K562 (cell line): ENCODE data around the gene MEX3D. TPM values are rescaled to one million over a fixed set of nuclear protein-coding genes. Genes with fewer than 3 reads are reported as not detected.
A peak's percentile ranks its signal among the peaks of the same experiment; 100 is the strongest.

Source experiments
- ATAC-seq: fragments of 200-7000 bp; cut with Tn5 transposase; 3 replicates; pipeline ENCODE4 v1.9.1; 2020; ENCODE audit warnings: moderate library complexity
- BruUV-seq: library from RNA; stranded (reverse); fragments of 400-500 nt; replicated peaks from 2 replicates; lab custom pipeline; 2021; lab: Mats Ljungman, UMichigan
- CTCF ChIA-PET: fragments of 300-600 bp; formaldehyde crosslinking; extraction: SDS; loops from one replicate; lab custom pipeline; 2021; ENCODE audit warnings: low intra/inter-chr PET ratio; lab: Yijun Ruan, JAX
- POLR2A ChIA-PET: fragments of 300-600, 350-650 bp; sonication (Branson Sonifier 250); formaldehyde crosslinking; extraction: SDS; loops from one replicate; lab custom pipeline; 2021; ENCODE audit warnings: antibody characterized with exemption, inconsistent platforms; lab: Yijun Ruan, JAX
- DNase-seq, 4 experiments: peaks; one replicate each; pipeline versions ENCODE4 v3.0.0 to v3.0.0-alpha.2; 2011 to 2018; ENCODE audit warnings: low spot score in 3 of 4, mixed read lengths in 3 of 4; ENCODE audit errors: extremely low read depth in 1 of 4
- FAIRE-seq: peaks from 2 replicates; lab custom pipeline; 2011; peaks lifted over from hg19 to GRCh38; lab: Jason Lieb, UNC
- H2AFZ ChIP-seq: 2 replicates; pipeline ENCODE4 v1.6.0; 2011; ENCODE audit warnings: low read depth, low read length, control low read depth, inconsistent platforms
- H3K27ac ChIP-seq: fragments of 200-600 bp; 3 replicates; pipeline ENCODE4 v1.8.0; 2011; ENCODE audit warnings: low read depth, mild to moderate bottlenecking, control low read depth, inconsistent platforms, low read length, moderate library complexity, mixed read lengths; ENCODE audit errors: extremely low read depth
- H3K27me3 ChIP-seq, 2 experiments: fragments of 300-600 bp in 1 of 2; 2 replicates in 1 of 2; 3 replicates in 1 of 2; pipeline versions ENCODE4 v1.6.0 to v1.8.0; 2011; ENCODE audit warnings: inconsistent platforms in 2 of 2, low read length in 2 of 2, mild to moderate bottlenecking in 1 of 2, mixed read lengths in 1 of 2, moderate library complexity in 1 of 2; ENCODE audit not compliant: control insufficient read depth in 2 of 2, insufficient read depth in 2 of 2
- H3K36me3 ChIP-seq: fragments of 300-600 bp; 3 replicates; pipeline ENCODE4 v1.8.0; 2011; ENCODE audit warnings: mild to moderate bottlenecking, low read length, inconsistent platforms; ENCODE audit not compliant: control insufficient read depth, insufficient read depth
- H3K4me1 ChIP-seq, 2 experiments: fragments of 200-600 bp in 1 of 2; replicated peaks in 1 of 2; 2 replicates in 1 of 2; 3 replicates in 1 of 2; pipeline versions ENCODE4 v1.5.1 to v1.8.0; 2011; ENCODE audit warnings: inconsistent platforms in 2 of 2, low read length in 2 of 2, mild to moderate bottlenecking in 1 of 2, mixed read lengths in 1 of 2, moderate library complexity in 1 of 2; ENCODE audit not compliant: control insufficient read depth in 2 of 2, insufficient read depth in 2 of 2
- H3K4me2 ChIP-seq: 2 replicates; pipeline ENCODE4 v1.6.1; 2011; ENCODE audit warnings: low read length, control low read depth, inconsistent platforms, mixed read lengths; ENCODE audit not compliant: insufficient read depth
- H3K4me3 ChIP-seq: fragments of 200-600 bp; sonication (generic), shearing (Covaris generic); 2 replicates; pipeline ENCODE4 v1.5.1; 2016; ENCODE audit warnings: control low read depth, inconsistent platforms
- H3K79me2 ChIP-seq: fragments of 200-600 bp; 3 replicates; pipeline ENCODE4 v1.8.0; 2011; ENCODE audit warnings: low read length, inconsistent platforms; ENCODE audit not compliant: control insufficient read depth, insufficient read depth
- H3K9ac ChIP-seq, 2 experiments: 2 replicates each; pipeline versions ENCODE4 v1.6.0 to v1.6.1; 2011; ENCODE audit warnings: low read depth in 2 of 2, low read length in 2 of 2, control low read depth in 1 of 2, inconsistent platforms in 1 of 2, mild to moderate bottlenecking in 1 of 2, mixed read lengths in 1 of 2; ENCODE audit not compliant: insufficient read depth in 1 of 2
- H3K9me1 ChIP-seq: one replicate; pipeline ENCODE4 v1.6.0; 2011; ENCODE audit warnings: inconsistent platforms, mild to moderate bottlenecking, low read length, moderate library complexity; ENCODE audit not compliant: control insufficient read depth, insufficient read depth
- H3K9me3 ChIP-seq: replicated peaks from 2 replicates; pipeline ENCODE4 v1.5.1; 2011; ENCODE audit warnings: low read depth, low read length, inconsistent platforms; ENCODE audit not compliant: control insufficient read depth, insufficient read depth
- H4K20me1 ChIP-seq: replicated peaks from 2 replicates; pipeline ENCODE4 v1.6.1; 2011; ENCODE audit warnings: low read length, inconsistent platforms, mixed read lengths; ENCODE audit not compliant: control insufficient read depth, insufficient read depth
- EZH2 ChIP-seq: IDR thresholded peaks from 2 replicates; pipeline ENCODE4 v1.6.1; 2012; ENCODE audit warnings: low read depth, mild to moderate bottlenecking, inconsistent platforms, low read length, borderline replicate concordance
- FOXP4 ChIP-seq: sonication (generic); formaldehyde crosslinking; IDR thresholded peaks from 2 replicates; pipeline ENCODE4 v1.8.0; 2022; ENCODE audit warnings: mild to moderate bottlenecking, missing genetic modification reagents, borderline replicate concordance
- NFATC3 ChIP-seq: fragments of 450-650 bp; IDR thresholded peaks from 2 replicates; pipeline ENCODE4 v1.6.1; 2017; ENCODE audit warnings: mild to moderate bottlenecking
- XRCC3 ChIP-seq: fragments of 450-650 bp; IDR thresholded peaks from 2 replicates; pipeline ENCODE4 v1.6.1; 2017; ENCODE audit warnings: mild to moderate bottlenecking, moderate library complexity
- ZBTB34 ChIP-seq: fragments of 250-450 bp; sonication (Bioruptor Pico); IDR thresholded peaks from 2 replicates; pipeline ENCODE4 v1.8.0; 2021; ENCODE audit warnings: mild to moderate bottlenecking, moderate library complexity
- ZNF143 ChIP-seq: sonication (generic); formaldehyde crosslinking; IDR thresholded peaks from 2 replicates; pipeline ENCODE4 v1.9.0; 2022; ENCODE audit warnings: mild to moderate bottlenecking, missing genetic modification reagents
- ZZZ3 ChIP-seq: fragments of 450-650 bp; IDR thresholded peaks from 2 replicates; pipeline ENCODE4 v1.6.1; 2016; ENCODE audit warnings: antibody characterized with exemption, mild to moderate bottlenecking, moderate library complexity
- WGBS: fragments of 100-300 bp; shearing (Covaris generic); methylation state at CpG from one replicate; pipeline ENCODE4 v1.1.6; 2016; ENCODE audit warnings: low coverage, mixed read lengths; ENCODE audit not compliant: insufficient coverage; ENCODE audit errors: missing lambda C conversion rate; 5-methylcytosine and 5-hydroxymethylcytosine counted together
- in situ Hi-C: fragments of 300-500 bp; cut with MboI; formaldehyde crosslinking; loops from 4 replicates; pipeline ENCODE4 v1.15.0; 2018; ENCODE audit warnings: inconsistent platforms, mixed read lengths
- intact Hi-C: fragments of 100-400 bp; cut with micrococcal nuclease; formaldehyde crosslinking; loops from 2 replicates; pipeline ENCODE4 v1.14.2; 2022
- polyA plus RNA-seq, 8 experiments: library from polyadenylated mRNA; depleted of rRNA in 4 of 8; stranded (reverse) in 5 of 8; unstranded in 3 of 8; fragments of >200 nt; fragmentation: Nextera tagmentation in 2 of 8; fragmentation: Illumina TruSeq in 1 of 8; extraction: Ambion mirVana in 2 of 8; extraction: Trizol in 1 of 8; gene quantifications; 2 replicates each; pipeline versions ENCODE4 v1.2.1 to v1.2.3, GENCODE V29; 2011 to 2014; ENCODE audit warnings: inconsistent platforms in 1 of 8, missing spikeins in 1 of 8
- total RNA-seq, 7 experiments: library from RNA; depleted of rRNA in 6 of 7; stranded (reverse); fragments of >200 nt in 6 of 7; fragmentation: Illumina TruSeq in 2 of 7; extraction: Trizol in 2 of 7; gene quantifications; 2 replicates each; pipeline versions ENCODE4 v1.2.1 to v1.2.3, GENCODE V29; 2011 to 2021; ENCODE audit warnings: low replicate concordance in 1 of 7
- TF ChIP-seq, protein P1 (sequence below): fragments of 450-650 bp; formaldehyde crosslinking; IDR thresholded peaks from 2 replicates; pipeline ENCODE4 v1.4.0; 2020; ENCODE audit warnings: mild to moderate bottlenecking, moderate library complexity
- TF ChIP-seq, protein P2 (sequence below): sonication (generic); formaldehyde crosslinking; IDR thresholded peaks from 2 replicates; pipeline ENCODE4 v1.8.0; 2022; ENCODE audit warnings: mild to moderate bottlenecking, missing genetic modification reagents

Gene MEX3D
- total and polyA plus RNA-seq, 9 of the 15 experiments (the other 6 are each of a cell fraction or from before 2014, with no cell fraction given): 1.7 to 39.3 (median 5.7) TPM

- TF ChIP-seq FOXP4 (no peak), ZBTB34 (no peak)
- TF ChIP-seq, protein P1, sequence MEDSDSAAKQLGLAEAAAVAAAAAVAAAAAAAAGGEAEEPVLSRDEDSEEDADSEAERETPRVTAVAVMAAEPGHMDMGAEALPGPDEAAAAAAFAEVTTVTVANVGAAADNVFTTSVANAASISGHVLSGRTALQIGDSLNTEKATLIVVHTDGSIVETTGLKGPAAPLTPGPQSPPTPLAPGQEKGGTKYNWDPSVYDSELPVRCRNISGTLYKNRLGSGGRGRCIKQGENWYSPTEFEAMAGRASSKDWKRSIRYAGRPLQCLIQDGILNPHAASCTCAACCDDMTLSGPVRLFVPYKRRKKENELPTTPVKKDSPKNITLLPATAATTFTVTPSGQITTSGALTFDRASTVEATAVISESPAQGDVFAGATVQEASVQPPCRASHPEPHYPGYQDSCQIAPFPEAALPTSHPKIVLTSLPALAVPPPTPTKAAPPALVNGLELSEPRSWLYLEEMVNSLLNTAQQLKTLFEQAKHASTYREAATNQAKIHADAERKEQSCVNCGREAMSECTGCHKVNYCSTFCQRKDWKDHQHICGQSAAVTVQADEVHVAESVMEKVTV (CRISPR knock-in tag): no peak
Observed at GRCh38 chr19:1510807-1511206, 57.3 kb downstream of the MEX3D start (continued).

DNA sequence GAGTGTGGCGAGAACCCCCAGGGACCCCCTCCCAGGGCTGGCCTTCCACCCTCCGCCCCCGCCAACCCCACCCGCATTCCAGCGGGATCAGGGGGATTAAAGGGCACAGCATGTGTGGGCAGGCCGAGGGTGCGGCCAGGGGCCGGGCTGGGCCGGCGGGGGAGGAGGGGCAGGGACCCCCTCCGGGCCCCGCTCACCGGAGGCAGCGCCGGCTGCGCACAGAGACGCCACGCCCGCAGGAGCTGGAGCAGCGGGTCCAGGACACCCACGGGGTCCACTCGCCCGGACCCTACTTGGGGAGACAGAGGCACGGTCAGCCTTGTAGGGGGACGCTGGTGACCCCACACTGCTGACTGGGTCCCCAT, 57.7 kb downstream of the MEX3D start:
- H3K79me2 ChIP-seq: peaks cover 11% of the 10 kb centered on the region; the same call in 2 of the 3 replicates
- no TSS peak for BruUV-seq
- H3K27ac ChIP-seq: no peak overlapping the region
- WGBS: 100% methylated on average over 3 of the region's 25 CpGs
- no peaks in the 10 kb centered on the region for H3K9me1 ChIP-seq
- no peak overlapping the region for H3K4me3 ChIP-seq
- intact Hi-C loops: loop anchor here (5.0 kb wide), 1 partner anchor 53 kb away; no protein-coding TSS in a partner anchor
- CTCF ChIA-PET: no interaction called here
- H3K4me1 ChIP-seq: peaks cover 12 to 70% of the 10 kb centered on the region in 2 experiments
- H3K36me3 ChIP-seq: peaks cover 11% of the 10 kb centered on the region; the same call in 2 of the 3 replicates
- DNase-seq: no peak
- TF ChIP-seq EZH2 (no peak), ZNF143 (CRISPR knock-in tag) (no peak), ZZZ3 (no peak), NFATC3 (no peak), XRCC3 (no peak)
- TF ChIP-seq, protein P2, sequence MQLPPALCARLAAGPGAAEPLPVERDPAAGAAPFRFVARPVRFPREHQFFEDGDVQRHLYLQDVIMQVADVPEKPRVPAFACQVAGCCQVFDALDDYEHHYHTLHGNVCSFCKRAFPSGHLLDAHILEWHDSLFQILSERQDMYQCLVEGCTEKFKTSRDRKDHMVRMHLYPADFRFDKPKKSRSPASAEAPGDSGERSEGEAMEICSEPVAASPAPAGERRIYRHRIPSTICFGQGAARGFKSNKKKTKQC (CRISPR knock-in tag): no peak
- TF ChIP-seq, all 486 proteins: peak for 0
- in situ Hi-C loops: no loop called here
- FAIRE-seq (no peak), ATAC-seq (no peak)
- no peaks in the 10 kb centered on the region for H4K20me1 ChIP-seq
- POLR2A ChIA-PET: no interaction called here
- no peaks in the 10 kb centered on the region for H3K9me3 ChIP-seq
- peak overlapping the region in 1 of 2 experiments; percentile 61; a peak in 1 of 4 replicates for H3K9ac ChIP-seq
- no peaks in the 10 kb centered on the region for H3K27me3 ChIP-seq
- H2AFZ ChIP-seq: no peak overlapping the region
- H3K4me2 ChIP-seq: no peak overlapping the region
